ENCODE results near the gene ECT2. TPM values are rescaled to one million over a fixed set of nuclear protein-coding genes. Genes with fewer than 3 reads are reported as not detected.

Gene ECT2
- total RNA-seq, 1 donor from 2014 or later, result 31.5 TPM

DNA sequence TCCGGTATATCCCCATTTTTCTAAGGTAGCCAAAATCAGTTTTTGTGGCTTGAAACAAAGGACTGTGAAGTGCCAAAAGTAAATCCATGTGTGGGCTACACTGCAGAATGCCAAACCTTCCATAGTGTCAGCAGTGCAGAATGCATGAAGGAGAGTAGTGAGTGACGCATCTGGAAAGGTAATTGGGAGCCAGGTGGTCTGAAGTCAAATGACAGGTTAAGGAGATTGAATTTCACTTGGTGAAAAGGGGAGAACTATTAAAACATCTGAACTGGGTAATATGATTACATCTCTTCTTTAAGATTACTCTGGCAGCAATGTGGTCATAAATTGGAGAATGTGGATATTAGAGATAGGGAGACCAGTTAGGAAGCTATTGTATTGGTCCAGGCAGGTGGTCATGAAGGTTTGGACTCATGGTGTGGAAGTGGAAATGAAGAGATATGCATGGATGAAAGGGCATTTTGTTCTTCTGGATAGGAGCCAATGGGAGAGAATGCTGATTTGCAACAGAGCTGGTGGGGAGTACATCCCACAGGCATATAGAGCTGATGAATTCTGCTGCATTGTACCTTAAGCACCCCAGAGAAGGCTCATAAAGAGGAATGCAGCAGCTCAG lies 118.2 kb downstream of the ECT2 start:
- no peak for DNase-seq

DNA sequence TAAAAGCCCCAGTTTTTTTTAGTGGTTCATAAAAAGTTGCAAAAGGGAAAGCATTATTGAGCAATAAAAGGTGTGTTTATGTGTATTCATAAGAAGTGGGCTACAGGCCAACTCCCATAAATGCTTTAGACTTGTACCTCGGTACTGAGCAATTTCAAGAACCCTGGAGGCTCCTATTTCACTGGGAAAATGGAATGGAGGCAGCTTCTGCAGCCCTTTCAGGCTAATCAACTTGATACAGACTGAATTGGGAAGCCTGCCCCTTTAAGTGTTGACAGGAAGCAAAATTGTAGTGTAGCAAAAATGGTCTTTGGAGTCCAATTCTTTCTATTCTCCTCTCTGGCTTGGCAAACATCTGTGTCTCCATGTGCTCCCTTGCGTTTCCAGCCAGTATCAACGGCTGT lies 118.8 kb downstream of the ECT2 start:
- DNase-seq, result peak; percentile 10

DNA sequence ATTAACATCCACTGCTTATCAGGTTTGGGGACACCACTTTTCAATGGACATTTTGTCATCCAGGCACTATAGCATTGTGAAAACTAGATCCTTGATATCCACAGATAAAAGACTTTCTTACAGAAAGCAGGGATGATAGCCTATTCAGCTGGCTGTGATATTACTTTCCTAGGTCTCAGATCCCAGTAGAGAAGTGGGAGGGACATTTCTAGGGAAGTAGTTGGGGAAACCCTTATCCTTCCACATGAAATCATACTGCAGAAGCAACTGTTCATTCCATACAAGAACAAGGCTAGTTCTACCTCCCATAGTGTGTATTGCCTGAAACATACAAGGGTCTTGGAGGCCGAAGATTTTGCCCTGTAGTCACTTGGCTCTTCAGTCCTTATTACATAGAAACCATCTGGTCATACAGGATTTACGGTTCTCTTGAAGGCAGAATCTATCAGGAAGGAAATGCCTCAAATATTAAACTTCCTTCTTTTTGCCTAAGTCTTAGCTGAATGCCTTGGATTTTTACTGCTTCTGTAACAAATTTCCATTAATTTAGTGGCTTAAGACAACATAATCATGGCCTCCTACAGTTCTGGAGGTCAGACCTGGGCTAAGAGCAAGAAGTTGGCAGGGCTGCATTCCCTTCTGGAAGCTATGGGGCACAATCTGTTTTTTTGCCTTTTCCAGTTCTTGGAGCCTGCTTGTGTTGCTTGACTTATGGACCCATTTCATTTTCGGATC lies 119.4 kb downstream of the ECT2 start:
- DNase-seq, result no peak

Small RNA genes within 50 kb of the gene (small RNA-seq; reads per million reads assigned to genes)
- gene AC108667.1 (ENCODE audit: low replicate concordance) (not detected), gene RF00139 (ENCODE audit: low replicate concordance) (not detected), gene RNU4-4P (ENCODE audit: low replicate concordance) (not detected), gene RNU6-547P (ENCODE audit: low replicate concordance) (not detected)

Other genes with a start within 250 kb of the ECT2 start
- 17.3 TPM for gene TNFSF10, start 227.3 kb upstream of the ECT2 start, total RNA-seq
- gene NCEH1, start 39.7 kb upstream of the ECT2 start, total RNA-seq, result 4.7 TPM